ENCODE measurements around the gene CHD2. TPM values are rescaled to one million over a fixed set of nuclear protein-coding genes. Genes with fewer than 3 reads are reported as not detected.
A peak's percentile ranks its signal among the peaks of the same experiment; 100 is the strongest.
"Not testable (repeated sequence)": the region's sequence is repeated elsewhere in the genome, so short reads cannot be mapped to it uniquely, and the experiment has no call there.

CHD2 gene
- polyA plus RNA-seq, 1 experiment: 62.6 TPM

GRCh38 chr15:93029214-93029835 is 129.2 kb downstream of the CHD2 start:
- CTCF ChIA-PET: interaction anchor here (0.6 to 4.9 kb wide), 12 partner anchors 11 to 1294 kb away, joined by 3 to 75 read pairs (median 6); partner anchors contain the start of gene RGMA
- H3K27ac ChIP-seq (ENCODE audit: low read depth, low read length): peak overlapping the region; percentile 94
- no peak for DNase-seq (ENCODE audit: low read depth, low spot score)
- no peaks in the 10 kb centered on the region; the same call in 1 of the 2 replicates for H3K9me3 ChIP-seq (ENCODE audit: control insufficient read depth, insufficient read depth, low read length)
- POLR2A ChIA-PET: interaction anchor here (0.6 to 1.3 kb wide), 3 partner anchors 34 to 287 kb away, joined by 4 to 5 read pairs (median 4); partner anchors contain the start of gene CHD2
- no peak overlapping the region for H3K4me3 ChIP-seq (ENCODE audit: low read depth, low read length)
- TF ChIP-seq CTCF (IDR thresholded peaks at IDR 0.05; ENCODE audit: low read depth, low read length): no peak
- H3K27me3 ChIP-seq (ENCODE audit: control insufficient read depth, insufficient read depth, low read length): no peaks in the 10 kb centered on the region

GRCh38 chr15:93029836-93030429 is 129.8 kb downstream of the CHD2 start:
- ChIA-PET CTCF (interaction anchor here (0.6 to 4.9 kb wide), 29 partner anchors 10 to 1295 kb away, joined by 3 to 75 read pairs (median 4); partner anchors contain the start of gene RGMA), POLR2A (interaction anchor here (0.6 to 1.1 kb wide), 2 partner anchors 34 to 975 kb away, joined by 3 to 4 read pairs; no protein-coding TSS in a partner anchor)
- TF ChIP-seq CTCF (IDR thresholded peaks at IDR 0.05; ENCODE audit: low read depth, low read length): no peak
- Histone ChIP-seq H3K9me3 (ENCODE audit: control insufficient read depth, insufficient read depth, low read length) (no peaks in the 10 kb centered on the region; the same call in 1 of the 2 replicates), H3K27me3 (ENCODE audit: control insufficient read depth, insufficient read depth, low read length) (no peaks in the 10 kb centered on the region), H3K27ac (ENCODE audit: low read depth, low read length) (peak overlapping the region; percentile 11), H3K4me3 (ENCODE audit: low read depth, low read length) (no peak overlapping the region)
- DNase-seq (ENCODE audit: low read depth, low spot score): no peak

GRCh38 chr15:93030430-93031102 is 130.4 kb downstream of the CHD2 start:
- no peaks in the 10 kb centered on the region for H3K27me3 ChIP-seq (ENCODE audit: control insufficient read depth, insufficient read depth, low read length)
- H3K27ac ChIP-seq (ENCODE audit: low read depth, low read length): peak overlapping the region; percentile 11
- DNase-seq (ENCODE audit: low read depth, low spot score): peak; percentile 26
- no peaks in the 10 kb centered on the region; the same call in 1 of the 2 replicates for H3K9me3 ChIP-seq (ENCODE audit: control insufficient read depth, insufficient read depth, low read length)
- ChIA-PET CTCF (interaction anchor here (0.6 to 4.9 kb wide), 27 partner anchors 10 to 1294 kb away, joined by 3 to 75 read pairs (median 4); partner anchors contain the start of gene RGMA), POLR2A (interaction anchor here (0.6 kb wide), 1 partner anchor 974 kb away, joined by 3 read pairs; no protein-coding TSS in a partner anchor)
- TF ChIP-seq CTCF (IDR thresholded peaks at IDR 0.05; ENCODE audit: low read depth, low read length): peak; percentile 84
- H3K4me3 ChIP-seq (ENCODE audit: low read depth, low read length): no peak overlapping the region

GRCh38 chr15:93031103-93031464 is 131.0 kb downstream of the CHD2 start:
- Histone ChIP-seq H3K4me3 (ENCODE audit: low read depth, low read length) (no peak overlapping the region), H3K27me3 (ENCODE audit: control insufficient read depth, insufficient read depth, low read length) (no peaks in the 10 kb centered on the region), H3K9me3 (ENCODE audit: control insufficient read depth, insufficient read depth, low read length) (no peaks in the 10 kb centered on the region; the same call in 1 of the 2 replicates), H3K27ac (ENCODE audit: low read depth, low read length) (no peak overlapping the region)
- no peak for TF ChIP-seq CTCF (IDR thresholded peaks at IDR 0.05; ENCODE audit: low read depth, low read length)
- ChIA-PET CTCF (interaction anchor here (0.9 to 4.9 kb wide), 4 partner anchors 11 to 1132 kb away, joined by 3 to 75 read pairs (median 28); no protein-coding TSS in a partner anchor), POLR2A (interaction anchor here (1.4 kb wide), 1 partner anchor 1089 kb away, joined by 3 read pairs; no protein-coding TSS in a partner anchor)
- no peak for DNase-seq (ENCODE audit: low read depth, low spot score)

GRCh38 chr15:93031557-93032384 is 131.6 kb downstream of the CHD2 start:
- H3K4me3 ChIP-seq (ENCODE audit: low read depth, low read length); DNase-seq (ENCODE audit: low read depth, low spot score); H3K27ac ChIP-seq (ENCODE audit: low read depth, low read length); H3K9me3 ChIP-seq (ENCODE audit: control insufficient read depth, insufficient read depth, low read length); H3K27me3 ChIP-seq (ENCODE audit: control insufficient read depth, insufficient read depth, low read length): not testable (repeated sequence)
- CTCF ChIA-PET: interaction anchor here (1.9 to 4.2 kb wide), 3 partner anchors 56 to 1088 kb away, joined by 10 to 75 read pairs (median 19); partner anchors contain the start of gene RGMA
- POLR2A ChIA-PET: interaction anchor here (1.4 kb wide), 1 partner anchor 1088 kb away, joined by 3 read pairs; no protein-coding TSS in a partner anchor

- not testable (repeated sequence) for H3K9me3 ChIP-seq (ENCODE audit: control insufficient read depth, insufficient read depth, low read length); H3K27me3 ChIP-seq (ENCODE audit: control insufficient read depth, insufficient read depth, low read length); H3K4me3 ChIP-seq (ENCODE audit: low read depth, low read length); DNase-seq (ENCODE audit: low read depth, low spot score); H3K27ac ChIP-seq (ENCODE audit: low read depth, low read length)
- ChIA-PET CTCF (interaction anchor here (1.0 to 2.2 kb wide), 3 partner anchors 55 to 1087 kb away, joined by 4 to 19 read pairs (median 10); partner anchors contain the start of gene RGMA), POLR2A (interaction anchor here (1.4 kb wide), 1 partner anchor 1087 kb away, joined by 3 read pairs; no protein-coding TSS in a partner anchor)
Measured at GRCh38 chr15:93032515-93033206, 132.5 kb downstream of the CHD2 start.
